Chondrocyte (in vitro differentiated cells): ENCODE results near the gene STAT4. TPM values are rescaled to one million over a fixed set of nuclear protein-coding genes. Genes with fewer than 3 reads are reported as not detected.

ENCODE experiments used
- DNase-seq: peaks from one replicate; pipeline ENCODE4 v3.0.0; 2021; ENCODE audit warnings: mixed read lengths, low spot score
- H3K27ac Mint-ChIP-seq: one replicate; pipeline ENCODE4 v1.8.0; 2021; ENCODE audit warnings: mild to moderate bottlenecking, moderate library complexity, mixed read lengths; ENCODE audit not compliant: unreplicated experiment
- H3K27me3 Mint-ChIP-seq: 2 replicates; pipeline ENCODE4 v1.8.0; 2021; ENCODE audit warnings: low read depth, mixed read lengths
- H3K36me3 Mint-ChIP-seq: 2 replicates; pipeline ENCODE4 v1.8.0; 2021; ENCODE audit warnings: low read depth, mixed read lengths
- H3K4me1 Mint-ChIP-seq: 2 replicates; pipeline ENCODE4 v1.8.0; 2021; ENCODE audit warnings: low read depth, mild to moderate bottlenecking, mixed read lengths
- H3K4me3 Mint-ChIP-seq: one replicate; pipeline ENCODE4 v1.8.0; 2021; ENCODE audit warnings: mild to moderate bottlenecking, moderate library complexity, mixed read lengths; ENCODE audit not compliant: unreplicated experiment
- H3K9me3 Mint-ChIP-seq: 2 replicates; pipeline ENCODE4 v1.8.0; 2021; ENCODE audit warnings: low read depth, mixed read lengths
- total RNA-seq: library from RNA; stranded (reverse); gene quantifications from 3 replicates; pipeline ENCODE4 v1.2.1, GENCODE V29; 2021
- TF ChIP-seq, protein P1 (sequence below): fragments of 200-600 bp; sonication (generic); IDR thresholded peaks from 2 replicates; pipeline ENCODE4 v1.5.0; 2021; ENCODE audit warnings: antibody characterized with exemption, mild to moderate bottlenecking, moderate library complexity

The STAT4 gene
- total RNA-seq, 1 donor from 2014 or later, result 12.4 TPM

- DNase-seq, result no peak
- no peaks in the 10 kb centered on the region for H3K9me3 Mint-ChIP-seq
- TF ChIP-seq, protein P1, sequence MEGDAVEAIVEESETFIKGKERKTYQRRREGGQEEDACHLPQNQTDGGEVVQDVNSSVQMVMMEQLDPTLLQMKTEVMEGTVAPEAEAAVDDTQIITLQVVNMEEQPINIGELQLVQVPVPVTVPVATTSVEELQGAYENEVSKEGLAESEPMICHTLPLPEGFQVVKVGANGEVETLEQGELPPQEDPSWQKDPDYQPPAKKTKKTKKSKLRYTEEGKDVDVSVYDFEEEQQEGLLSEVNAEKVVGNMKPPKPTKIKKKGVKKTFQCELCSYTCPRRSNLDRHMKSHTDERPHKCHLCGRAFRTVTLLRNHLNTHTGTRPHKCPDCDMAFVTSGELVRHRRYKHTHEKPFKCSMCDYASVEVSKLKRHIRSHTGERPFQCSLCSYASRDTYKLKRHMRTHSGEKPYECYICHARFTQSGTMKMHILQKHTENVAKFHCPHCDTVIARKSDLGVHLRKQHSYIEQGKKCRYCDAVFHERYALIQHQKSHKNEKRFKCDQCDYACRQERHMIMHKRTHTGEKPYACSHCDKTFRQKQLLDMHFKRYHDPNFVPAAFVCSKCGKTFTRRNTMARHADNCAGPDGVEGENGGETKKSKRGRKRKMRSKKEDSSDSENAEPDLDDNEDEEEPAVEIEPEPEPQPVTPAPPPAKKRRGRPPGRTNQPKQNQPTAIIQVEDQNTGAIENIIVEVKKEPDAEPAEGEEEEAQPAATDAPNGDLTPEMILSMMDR, result no peak
- no peak overlapping the region for H3K27ac Mint-ChIP-seq
- peaks cover 25% of the 10 kb centered on the region for H3K4me1 Mint-ChIP-seq
- H3K27me3 Mint-ChIP-seq, result no peaks in the 10 kb centered on the region
- no peak overlapping the region for H3K4me3 Mint-ChIP-seq
- H3K36me3 Mint-ChIP-seq, result no peaks in the 10 kb centered on the region
Measured at GRCh38 chr2:191050640-191050987, 100.2 kb downstream of the STAT4 start.

GRCh38 chr2:191049728-191050639 lies 100.8 kb downstream of the STAT4 start:
- Mint-ChIP-seq H3K27ac (no peak overlapping the region), H3K9me3 (no peaks in the 10 kb centered on the region), H3K4me3 (no peak overlapping the region), H3K36me3 (no peaks in the 10 kb centered on the region), H3K27me3 (no peaks in the 10 kb centered on the region), H3K4me1 (peaks cover 31% of the 10 kb centered on the region)
- DNase-seq, result no peak
- TF ChIP-seq, protein P1, result no peak

GRCh38 chr2:191048073-191048472 lies 102.7 kb downstream of the STAT4 start:
- Mint-ChIP-seq H3K4me1 (peaks cover 39% of the 10 kb centered on the region), H3K9me3 (peaks cover 8% of the 10 kb centered on the region), H3K27ac (peak overlapping the region; percentile 89), H3K36me3 (no peaks in the 10 kb centered on the region), H3K27me3 (no peaks in the 10 kb centered on the region), H3K4me3 (no peak overlapping the region)
- no peak for DNase-seq
- TF ChIP-seq, protein P1, result no peak

- peak overlapping the region; percentile 85 for H3K27ac Mint-ChIP-seq
- DNase-seq, result no peak
- no peaks in the 10 kb centered on the region for H3K36me3 Mint-ChIP-seq
- peaks cover 8% of the 10 kb centered on the region for H3K9me3 Mint-ChIP-seq
- TF ChIP-seq, protein P1, result no peak
- H3K27me3 Mint-ChIP-seq, result no peaks in the 10 kb centered on the region
- H3K4me3 Mint-ChIP-seq, result no peak overlapping the region
- peaks cover 51% of the 10 kb centered on the region for H3K4me1 Mint-ChIP-seq
Measured at GRCh38 chr2:191045141-191045540, 105.7 kb downstream of the STAT4 start.

DNA sequence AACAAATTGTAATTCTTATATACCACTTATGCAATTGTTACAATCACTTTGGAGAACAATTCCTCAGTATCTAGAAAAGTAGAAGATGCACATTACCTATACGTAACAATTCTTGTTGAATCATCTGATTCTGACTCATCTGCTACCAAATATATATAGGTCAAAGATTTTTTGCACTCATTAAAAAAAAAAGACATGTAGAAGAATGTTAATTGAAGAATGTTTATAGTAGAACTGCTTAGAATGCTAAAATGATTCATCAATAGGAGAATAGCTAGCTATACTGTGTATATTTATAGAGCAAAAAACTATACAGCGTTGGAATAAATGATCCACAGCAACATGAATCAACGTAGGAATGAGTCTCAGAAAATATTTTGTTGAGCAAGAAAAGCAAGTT lies 107.4 kb downstream of the STAT4 start:
- TF ChIP-seq, protein P1, result no peak
- peaks cover 60% of the 10 kb centered on the region for H3K4me1 Mint-ChIP-seq
- H3K4me3 Mint-ChIP-seq, result no peak overlapping the region
- H3K9me3 Mint-ChIP-seq, result peaks cover 8% of the 10 kb centered on the region
- peak overlapping the region; percentile 82 for H3K27ac Mint-ChIP-seq
- no peaks in the 10 kb centered on the region for H3K27me3 Mint-ChIP-seq
- H3K36me3 Mint-ChIP-seq, result no peaks in the 10 kb centered on the region
- no peak for DNase-seq
